ENCODE measurements around the gene TEX13C. TPM values are rescaled to one million over a fixed set of nuclear protein-coding genes. Genes with fewer than 3 reads are reported as not detected.

Gene TEX13C
- not detected for total RNA-seq

DNA sequence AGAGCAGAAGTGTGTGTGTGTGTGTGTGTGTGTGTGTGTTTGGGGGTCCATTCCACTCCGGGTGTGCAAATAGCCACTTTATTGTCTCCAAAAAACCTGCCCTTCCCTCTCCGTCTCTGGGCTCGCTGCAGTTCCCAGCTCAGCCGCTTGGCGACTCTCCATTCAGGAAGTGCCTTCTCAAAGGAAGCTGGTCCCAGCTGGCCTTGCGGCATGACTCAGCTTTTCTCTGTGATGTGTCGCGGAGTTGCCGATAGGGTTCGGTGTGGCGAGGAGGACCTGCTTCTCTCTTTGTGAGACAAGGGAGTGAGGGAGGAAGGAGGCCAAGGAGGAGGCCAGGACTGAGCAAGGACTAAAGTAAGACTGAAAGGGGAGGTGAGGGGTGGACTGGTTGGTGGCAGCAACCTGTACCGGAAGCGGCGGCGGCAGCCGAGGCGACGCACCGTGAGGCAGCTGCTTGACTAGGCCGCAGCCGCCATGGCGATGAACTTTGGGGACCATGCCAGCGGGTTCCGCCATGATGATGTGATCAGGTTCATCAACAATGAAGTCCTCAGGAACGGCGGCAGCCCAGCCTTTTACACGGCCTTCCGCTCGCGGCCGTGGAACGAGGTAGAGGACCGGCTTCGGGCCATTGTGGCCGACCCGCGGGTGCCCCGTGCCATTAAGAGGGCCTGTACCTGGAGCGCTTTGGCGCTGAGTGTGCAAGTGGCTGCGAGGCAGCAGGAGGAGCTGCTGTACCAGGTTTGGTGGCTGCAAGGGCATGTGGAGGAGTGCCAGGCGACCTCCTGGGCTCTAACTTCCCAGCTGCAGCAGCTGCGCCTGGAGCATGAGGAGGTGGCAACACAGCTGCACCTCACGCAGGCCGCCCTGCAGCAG is at the start of gene TEX13C:
Gene TEX13C (plus strand): TSS at position 226 of the 876 bp plus-strand sequence. CDS start 249 bp downstream, at position 475.

All from melanocyte of skin (primary cell).